ENCODE data around the gene MERTK.
A peak's percentile ranks its signal among the peaks of the same experiment; 100 is the strongest.

Gene MERTK

DNA sequence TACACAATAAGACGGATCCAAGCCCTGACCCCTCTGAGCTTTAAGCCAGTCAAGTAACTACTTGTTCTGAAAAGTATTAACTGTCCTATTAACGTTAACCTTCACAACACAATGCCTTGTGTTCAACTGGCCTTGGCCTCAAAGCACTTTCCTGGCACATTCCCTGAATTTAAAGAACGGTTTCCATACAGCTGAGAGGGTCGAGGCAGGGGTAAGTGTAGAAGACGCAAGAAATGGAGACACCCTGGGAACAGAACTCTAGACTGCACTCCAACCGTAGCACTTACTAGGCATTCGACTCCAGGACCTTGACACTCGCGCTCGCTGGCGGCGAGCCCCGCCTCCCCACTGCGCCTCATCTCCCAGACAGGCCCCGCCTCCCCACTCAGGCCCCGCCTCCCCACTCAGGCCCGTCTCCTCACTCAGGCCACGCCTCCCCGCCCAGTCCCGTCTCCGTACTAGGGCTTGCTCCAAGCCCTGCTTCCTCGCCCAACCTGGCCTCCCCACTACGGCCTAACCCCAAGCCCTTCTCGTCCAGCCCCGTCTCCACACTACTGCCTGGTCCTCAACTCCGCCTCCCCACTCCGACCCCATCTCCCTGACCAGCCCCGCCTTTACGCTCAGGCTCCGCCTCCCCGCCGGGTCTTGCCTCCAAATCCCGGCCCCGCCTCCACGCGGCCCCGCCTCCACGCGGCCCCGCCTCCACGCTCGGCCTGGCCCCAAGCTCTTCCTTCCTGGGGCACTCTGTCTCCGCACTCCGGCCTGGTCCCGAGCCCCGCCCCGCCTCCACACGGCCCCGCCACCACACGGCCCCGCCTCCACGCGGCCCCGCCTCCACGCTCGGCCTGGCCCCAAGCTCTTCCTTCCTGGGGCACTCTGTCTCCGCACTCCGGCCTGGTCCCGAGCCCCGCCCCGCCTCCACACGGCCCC lies 155.8 kb downstream of the MERTK start:
- H3K4me3 ChIP-seq (ENCODE audit: low read length, poor library complexity, severe bottlenecking) = peak overlapping the region; percentile 78
- H3K79me2 ChIP-seq (ENCODE audit: insufficient read depth, low read length) = peaks cover 31% of the 10 kb centered on the region
- no peaks in the 10 kb centered on the region for H3F3A ChIP-seq (ENCODE audit: low read depth)
- H3K9me2 ChIP-seq (replicated peaks; ENCODE audit: low read depth, low read length) = no peaks in the 10 kb centered on the region
- H3K36me3 ChIP-seq (ENCODE audit: insufficient read depth, low read length) = no peaks in the 10 kb centered on the region
- H3K4me1 ChIP-seq (ENCODE audit: insufficient read depth, low read length, poor library complexity, severe bottlenecking) = peaks cover 29% of the 10 kb centered on the region
- peak overlapping the region; percentile 88 for H2AFZ ChIP-seq (ENCODE audit: low read length)
- peaks cover 12% of the 10 kb centered on the region for H4K20me1 ChIP-seq (ENCODE audit: insufficient read depth, low read length, poor library complexity, severe bottlenecking)
- peak overlapping the region; percentile 56 for H3K9ac ChIP-seq (ENCODE audit: low read depth, low read length, poor library complexity, severe bottlenecking)
- H3K4me2 ChIP-seq (ENCODE audit: low read depth, low read length, poor library complexity, severe bottlenecking) = peak overlapping the region; percentile 79
- no peaks in the 10 kb centered on the region for H3K27me3 ChIP-seq (ENCODE audit: insufficient read depth, low read length, poor library complexity, severe bottlenecking)
- no peak for TF ChIP-seq EZH2phosphoT487 (IDR thresholded peaks at IDR 0.05; ENCODE audit: borderline replicate concordance)
- TF ChIP-seq, protein P1, sequence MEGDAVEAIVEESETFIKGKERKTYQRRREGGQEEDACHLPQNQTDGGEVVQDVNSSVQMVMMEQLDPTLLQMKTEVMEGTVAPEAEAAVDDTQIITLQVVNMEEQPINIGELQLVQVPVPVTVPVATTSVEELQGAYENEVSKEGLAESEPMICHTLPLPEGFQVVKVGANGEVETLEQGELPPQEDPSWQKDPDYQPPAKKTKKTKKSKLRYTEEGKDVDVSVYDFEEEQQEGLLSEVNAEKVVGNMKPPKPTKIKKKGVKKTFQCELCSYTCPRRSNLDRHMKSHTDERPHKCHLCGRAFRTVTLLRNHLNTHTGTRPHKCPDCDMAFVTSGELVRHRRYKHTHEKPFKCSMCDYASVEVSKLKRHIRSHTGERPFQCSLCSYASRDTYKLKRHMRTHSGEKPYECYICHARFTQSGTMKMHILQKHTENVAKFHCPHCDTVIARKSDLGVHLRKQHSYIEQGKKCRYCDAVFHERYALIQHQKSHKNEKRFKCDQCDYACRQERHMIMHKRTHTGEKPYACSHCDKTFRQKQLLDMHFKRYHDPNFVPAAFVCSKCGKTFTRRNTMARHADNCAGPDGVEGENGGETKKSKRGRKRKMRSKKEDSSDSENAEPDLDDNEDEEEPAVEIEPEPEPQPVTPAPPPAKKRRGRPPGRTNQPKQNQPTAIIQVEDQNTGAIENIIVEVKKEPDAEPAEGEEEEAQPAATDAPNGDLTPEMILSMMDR (conservative IDR thresholded peaks at IDR 0.05; ENCODE audit: low read length) = no peak
- no peaks in the 10 kb centered on the region for H3K9me3 ChIP-seq (ENCODE audit: insufficient read depth, low read depth, low read length)

DNA sequence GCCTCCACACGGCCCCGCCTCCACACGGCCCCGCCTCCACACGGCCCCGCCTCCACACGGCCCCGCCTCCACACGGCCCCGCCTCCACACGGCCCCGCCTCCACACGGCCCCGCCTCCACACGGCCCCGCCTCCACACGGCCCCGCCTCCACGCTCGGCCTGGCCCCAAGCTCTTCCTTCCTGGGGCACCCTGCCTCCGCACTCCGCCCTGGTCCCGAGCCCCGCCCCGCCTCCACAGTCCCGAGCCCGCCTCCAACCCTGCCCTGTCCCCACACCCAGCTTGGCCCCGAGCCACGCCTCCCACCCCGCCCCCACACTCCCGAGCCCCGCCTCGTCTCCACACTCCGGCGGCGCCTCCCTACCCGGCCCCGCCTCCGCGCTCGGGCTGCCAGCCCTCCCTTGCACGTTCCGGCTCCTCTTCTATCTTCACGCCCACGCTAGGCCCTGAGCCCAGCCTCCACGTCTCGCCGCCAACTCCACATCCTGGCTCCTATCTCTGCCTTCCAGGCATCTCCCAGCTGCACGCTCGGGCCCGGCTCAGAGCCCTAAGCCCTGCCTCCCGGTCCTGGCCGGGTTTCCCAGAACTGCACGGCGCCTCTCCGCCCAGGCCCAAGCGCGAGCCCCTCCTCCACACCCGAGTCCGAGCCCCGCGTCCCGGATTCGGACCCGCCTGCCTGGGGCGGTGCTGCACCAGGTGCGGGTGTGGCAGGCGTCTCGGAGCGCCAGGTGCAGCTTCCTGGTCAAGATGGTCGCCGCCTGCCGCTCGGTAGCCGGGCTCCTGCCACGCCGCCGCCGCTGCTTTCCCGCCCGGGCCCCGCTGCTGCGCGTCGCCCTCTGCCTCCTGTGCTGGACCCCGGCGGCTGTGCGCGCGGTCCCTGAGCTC lies 156.7 kb downstream of the MERTK start, which contains the start of gene TMEM87B:
Gene TMEM87B, plus strand, starts transcription at position 423 of the 883 bp plus-strand sequence. Its CDS starts 323 bp downstream, at position 746.
- TF ChIP-seq EZH2phosphoT487 (IDR thresholded peaks at IDR 0.05; ENCODE audit: borderline replicate concordance) = no peak
- TF ChIP-seq, protein P1 (conservative IDR thresholded peaks at IDR 0.05; ENCODE audit: low read length) = no peak
- Histone ChIP-seq H3K4me1 (ENCODE audit: insufficient read depth, low read length, poor library complexity, severe bottlenecking) (peaks cover 29% of the 10 kb centered on the region), H3K4me2 (ENCODE audit: low read depth, low read length, poor library complexity, severe bottlenecking) (peak within 1 kb of the TSS; percentile 81), H3K36me3 (ENCODE audit: insufficient read depth, low read length) (no peaks in the 10 kb centered on the region), H3K9me3 (ENCODE audit: insufficient read depth, low read depth, low read length) (no peaks in the 10 kb centered on the region), H3K4me3 (ENCODE audit: low read length, poor library complexity, severe bottlenecking) (peak within 1 kb of the TSS; percentile 78), H4K20me1 (ENCODE audit: insufficient read depth, low read length, poor library complexity, severe bottlenecking) (peaks cover 12% of the 10 kb centered on the region), H2AFZ (ENCODE audit: low read length) (peak within 1 kb of the TSS; percentile 88), H3K79me2 (ENCODE audit: insufficient read depth, low read length) (peaks cover 31% of the 10 kb centered on the region), H3K9me2 (replicated peaks; ENCODE audit: low read depth, low read length) (no peaks in the 10 kb centered on the region), H3K27me3 (ENCODE audit: insufficient read depth, low read length, poor library complexity, severe bottlenecking) (no peaks in the 10 kb centered on the region), H3F3A (ENCODE audit: low read depth) (no peaks in the 10 kb centered on the region), H3K9ac (ENCODE audit: low read depth, low read length, poor library complexity, severe bottlenecking) (peak within 1 kb of the TSS; percentile 88)

DNA sequence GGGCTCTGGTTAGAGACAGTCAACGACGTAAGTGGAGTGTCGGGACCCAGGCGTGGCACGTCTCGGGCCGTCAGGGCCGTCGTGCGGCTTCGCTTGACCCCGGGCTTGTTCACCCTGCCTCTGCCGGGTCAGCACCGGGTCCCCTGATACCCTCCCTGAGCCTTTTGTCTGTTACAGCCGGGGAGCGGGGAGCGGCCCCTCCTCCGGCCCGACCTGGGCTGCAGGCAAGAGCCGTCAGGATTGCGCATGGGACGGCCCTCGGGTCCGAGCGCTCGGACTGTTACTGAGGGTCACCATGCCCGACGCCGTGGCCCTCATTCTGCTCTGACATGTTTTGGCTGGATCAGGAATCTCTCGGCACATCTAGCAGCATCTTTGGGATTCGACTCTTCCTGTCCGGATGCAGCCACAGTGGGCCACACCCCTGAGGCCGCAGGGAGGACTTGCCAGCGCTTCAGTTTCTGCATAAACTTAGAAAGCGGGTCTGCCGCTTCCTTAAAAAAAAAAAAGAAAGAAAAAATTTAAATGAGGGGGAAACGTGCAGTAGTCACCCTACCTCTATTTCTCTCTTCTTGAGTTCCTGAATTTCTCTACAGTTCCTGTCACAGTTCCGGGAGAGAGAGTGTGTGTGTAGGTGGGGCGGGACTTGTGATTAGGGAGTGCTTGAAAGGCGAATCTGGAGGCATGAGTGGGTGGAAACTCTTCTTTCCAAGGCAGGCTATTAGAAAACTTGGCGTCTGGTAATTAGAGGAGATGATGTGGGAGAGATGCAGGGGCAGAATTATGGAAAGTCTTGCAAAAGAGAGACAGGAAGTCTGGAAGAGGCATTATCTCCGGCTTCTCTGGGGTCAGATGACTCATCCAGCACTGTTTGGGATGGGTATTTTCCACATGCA lies 157.6 kb downstream of the MERTK start:
- H3K9me3 ChIP-seq (ENCODE audit: insufficient read depth, low read depth, low read length) = no peaks in the 10 kb centered on the region
- H3K79me2 ChIP-seq (ENCODE audit: insufficient read depth, low read length) = peaks cover 31% of the 10 kb centered on the region
- peak overlapping the region; percentile 78 for H3K4me3 ChIP-seq (ENCODE audit: low read length, poor library complexity, severe bottlenecking)
- no peaks in the 10 kb centered on the region for H3K9me2 ChIP-seq (replicated peaks; ENCODE audit: low read depth, low read length)
- H3F3A ChIP-seq (ENCODE audit: low read depth) = no peaks in the 10 kb centered on the region
- H3K27me3 ChIP-seq (ENCODE audit: insufficient read depth, low read length, poor library complexity, severe bottlenecking) = no peaks in the 10 kb centered on the region
- no peaks in the 10 kb centered on the region for H3K36me3 ChIP-seq (ENCODE audit: insufficient read depth, low read length)
- H3K4me2 ChIP-seq (ENCODE audit: low read depth, low read length, poor library complexity, severe bottlenecking) = peak overlapping the region; percentile 81
- TF ChIP-seq EZH2phosphoT487 (IDR thresholded peaks at IDR 0.05; ENCODE audit: borderline replicate concordance) = no peak
- TF ChIP-seq, protein P1 (conservative IDR thresholded peaks at IDR 0.05; ENCODE audit: low read length) = no peak
- peaks cover 29% of the 10 kb centered on the region for H3K4me1 ChIP-seq (ENCODE audit: insufficient read depth, low read length, poor library complexity, severe bottlenecking)
- peak overlapping the region; percentile 78 for H2AFZ ChIP-seq (ENCODE audit: low read length)
- H3K9ac ChIP-seq (ENCODE audit: low read depth, low read length, poor library complexity, severe bottlenecking) = peak overlapping the region; percentile 88
- H4K20me1 ChIP-seq (ENCODE audit: insufficient read depth, low read length, poor library complexity, severe bottlenecking) = peaks cover 12% of the 10 kb centered on the region

Data from Loucy (cell line).